MM.1S (cell line): ENCODE data around the gene NTN4.
A peak's percentile ranks its signal among the peaks of the same experiment; 100 is the strongest.

Experiments used
- DNase-seq: peaks from one replicate; pipeline ENCODE4 v3.0.0-alpha.2; 2015
- H2AFZ ChIP-seq: fragments of 300-600 bp; sonication (generic); 2 replicates; pipeline ENCODE4 v1.6.0; 2016; ENCODE audit warnings: antibody characterized with exemption, low read length
- H3F3A ChIP-seq: fragments of 300-600 bp; sonication (generic); 2 replicates; pipeline ENCODE4 v1.6.1; 2016; ENCODE audit warnings: mild to moderate bottlenecking, antibody characterized with exemption, low read length, moderate library complexity, mixed read lengths; ENCODE audit not compliant: insufficient read depth
- H3K27ac ChIP-seq: fragments of 300-600 bp; sonication (generic); 2 replicates; pipeline ENCODE4 v1.5.1; 2016; ENCODE audit warnings: mild to moderate bottlenecking, low read length
- H3K27me3 ChIP-seq: fragments of 300-600 bp; sonication (generic); replicated peaks from 2 replicates; pipeline ENCODE4 v1.6.0; 2016; ENCODE audit warnings: low read length; ENCODE audit not compliant: insufficient read depth
- H3K36me3 ChIP-seq: fragments of 300-600 bp; sonication (generic); replicated peaks from 2 replicates; pipeline ENCODE4 v1.6.1; 2016; ENCODE audit warnings: mild to moderate bottlenecking, low read length, mixed read lengths; ENCODE audit not compliant: insufficient read depth
- H3K4me1 ChIP-seq: fragments of 300-600 bp; sonication (generic); 2 replicates; pipeline ENCODE4 v1.6.1; 2016; ENCODE audit warnings: low read length, mixed read lengths
- H3K4me2 ChIP-seq: fragments of 300-600 bp; sonication (generic); 2 replicates; pipeline ENCODE4 v1.6.0; 2016; ENCODE audit warnings: low read depth, low read length
- H3K4me3 ChIP-seq: fragments of 300-600 bp; sonication (generic); 2 replicates; pipeline ENCODE4 v1.5.1; 2016; ENCODE audit warnings: low read length, mixed read lengths
- H3K79me2 ChIP-seq: fragments of 300-600 bp; sonication (generic); 2 replicates; pipeline ENCODE4 v1.6.1; 2016; ENCODE audit warnings: mixed run types, low read length, mixed read lengths
- H3K9ac ChIP-seq: fragments of 300-600 bp; sonication (generic); 2 replicates; pipeline ENCODE4 v1.6.1; 2016; ENCODE audit warnings: low read length, mixed read lengths
- H3K9me2 ChIP-seq: fragments of 300-600 bp; sonication (generic); replicated peaks from 2 replicates; pipeline ENCODE4 v1.6.1; 2016; ENCODE audit warnings: mild to moderate bottlenecking, low read length, mixed read lengths; ENCODE audit not compliant: insufficient read depth
- H3K9me3 ChIP-seq: fragments of 300-600 bp; sonication (generic); replicated peaks from 2 replicates; pipeline ENCODE4 v1.6.1; 2016; ENCODE audit warnings: mild to moderate bottlenecking, low read length, mixed read lengths; ENCODE audit not compliant: insufficient read depth
- H4K20me1 ChIP-seq: fragments of 300-600 bp; sonication (generic); 2 replicates; pipeline ENCODE4 v1.6.1; 2016; ENCODE audit warnings: mild to moderate bottlenecking, low read length, moderate library complexity, mixed read lengths; ENCODE audit not compliant: insufficient read depth
- EZH2 ChIP-seq: fragments of 300-600 bp; sonication (generic); optimal IDR thresholded peaks from 2 replicates; pipeline ENCODE3; 2017; ENCODE audit warnings: low read depth, mild to moderate bottlenecking, antibody characterized with exemption, low read length, mixed read lengths
- EZH2phosphoT487 ChIP-seq: fragments of 300-600 bp; sonication (generic); IDR thresholded peaks from 2 replicates; pipeline ENCODE4 v1.6.1; 2018; ENCODE audit warnings: antibody characterized with exemption, low read length
- TF ChIP-seq, protein P1 (sequence below): fragments of 300-600 bp; sonication (generic); IDR thresholded peaks from 2 replicates; pipeline ENCODE4 v1.5.1; 2016; ENCODE audit warnings: antibody characterized with exemption, low read length, mixed read lengths

The NTN4 gene

GRCh38 chr12:95830335-95831089, 39.9 kb upstream of the NTN4 start:
- H3K36me3 ChIP-seq, result no peaks in the 10 kb centered on the region
- no peaks in the 10 kb centered on the region for H3F3A ChIP-seq
- DNase-seq, result no peak
- no peak overlapping the region for H3K9ac ChIP-seq
- H3K4me2 ChIP-seq, result no peak overlapping the region
- H3K79me2 ChIP-seq, result no peaks in the 10 kb centered on the region
- H2AFZ ChIP-seq, result no peak overlapping the region
- TF ChIP-seq EZH2, result no peak
- TF ChIP-seq, protein P1, sequence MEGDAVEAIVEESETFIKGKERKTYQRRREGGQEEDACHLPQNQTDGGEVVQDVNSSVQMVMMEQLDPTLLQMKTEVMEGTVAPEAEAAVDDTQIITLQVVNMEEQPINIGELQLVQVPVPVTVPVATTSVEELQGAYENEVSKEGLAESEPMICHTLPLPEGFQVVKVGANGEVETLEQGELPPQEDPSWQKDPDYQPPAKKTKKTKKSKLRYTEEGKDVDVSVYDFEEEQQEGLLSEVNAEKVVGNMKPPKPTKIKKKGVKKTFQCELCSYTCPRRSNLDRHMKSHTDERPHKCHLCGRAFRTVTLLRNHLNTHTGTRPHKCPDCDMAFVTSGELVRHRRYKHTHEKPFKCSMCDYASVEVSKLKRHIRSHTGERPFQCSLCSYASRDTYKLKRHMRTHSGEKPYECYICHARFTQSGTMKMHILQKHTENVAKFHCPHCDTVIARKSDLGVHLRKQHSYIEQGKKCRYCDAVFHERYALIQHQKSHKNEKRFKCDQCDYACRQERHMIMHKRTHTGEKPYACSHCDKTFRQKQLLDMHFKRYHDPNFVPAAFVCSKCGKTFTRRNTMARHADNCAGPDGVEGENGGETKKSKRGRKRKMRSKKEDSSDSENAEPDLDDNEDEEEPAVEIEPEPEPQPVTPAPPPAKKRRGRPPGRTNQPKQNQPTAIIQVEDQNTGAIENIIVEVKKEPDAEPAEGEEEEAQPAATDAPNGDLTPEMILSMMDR, result no peak
- no peak for TF ChIP-seq EZH2phosphoT487
- H3K27ac ChIP-seq, result no peak overlapping the region
- H4K20me1 ChIP-seq, result no peaks in the 10 kb centered on the region
- H3K27me3 ChIP-seq, result no peaks in the 10 kb centered on the region
- H3K4me3 ChIP-seq, result no peak overlapping the region
- H3K4me1 ChIP-seq, result no peaks in the 10 kb centered on the region
- no peaks in the 10 kb centered on the region for H3K9me2 ChIP-seq
- H3K9me3 ChIP-seq, result no peaks in the 10 kb centered on the region

GRCh38 chr12:95829395-95829794, 38.8 kb upstream of the NTN4 start:
- Histone ChIP-seq H3F3A (no peaks in the 10 kb centered on the region), H3K4me3 (no peak overlapping the region), H2AFZ (no peak overlapping the region), H3K9ac (no peak overlapping the region), H3K9me3 (no peaks in the 10 kb centered on the region), H3K27ac (no peak overlapping the region), H3K4me2 (no peak overlapping the region), H3K4me1 (no peaks in the 10 kb centered on the region), H3K36me3 (no peaks in the 10 kb centered on the region), H3K9me2 (no peaks in the 10 kb centered on the region), H4K20me1 (no peaks in the 10 kb centered on the region), H3K27me3 (no peaks in the 10 kb centered on the region), H3K79me2 (no peaks in the 10 kb centered on the region)
- TF ChIP-seq, protein P1, result no peak
- TF ChIP-seq EZH2phosphoT487, result no peak
- no peak for TF ChIP-seq EZH2
- no peak for DNase-seq

DNA sequence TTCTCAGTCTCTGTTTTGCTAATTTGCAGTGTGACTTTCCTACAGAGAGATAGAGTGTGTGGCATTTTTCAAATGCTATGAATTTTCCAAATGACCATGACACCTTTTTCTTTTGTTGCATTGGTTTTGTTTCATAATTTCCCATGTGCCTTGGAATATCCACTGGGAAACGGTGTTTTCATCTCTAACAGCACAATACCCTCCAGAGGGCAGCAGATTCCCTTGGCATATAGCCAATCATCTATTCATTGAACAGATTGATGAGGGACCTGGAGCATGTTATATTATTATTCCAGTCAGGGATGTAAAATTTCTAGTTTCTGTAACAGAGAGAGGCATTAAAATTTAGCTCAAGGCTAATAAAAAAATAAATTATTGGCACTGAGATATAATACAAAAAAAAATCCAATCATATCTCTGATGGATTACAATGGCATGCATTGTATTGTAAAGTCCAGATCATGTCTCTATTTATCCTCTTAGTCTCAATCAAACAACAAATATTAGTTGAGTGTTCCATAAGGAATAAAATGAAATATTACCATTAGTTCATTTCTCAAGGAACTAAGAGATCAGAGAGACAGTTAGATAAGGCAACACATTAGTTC, 29.6 kb upstream of the NTN4 start:
- no peaks in the 10 kb centered on the region for H3K79me2 ChIP-seq
- H2AFZ ChIP-seq, result no peak overlapping the region
- no peaks in the 10 kb centered on the region for H3K9me2 ChIP-seq
- H3K27me3 ChIP-seq, result no peaks in the 10 kb centered on the region
- no peaks in the 10 kb centered on the region for H3K4me1 ChIP-seq
- no peak for TF ChIP-seq EZH2
- TF ChIP-seq, protein P1, result peak; percentile 20
- TF ChIP-seq EZH2phosphoT487, result no peak
- H3K9ac ChIP-seq, result no peak overlapping the region
- no peak for DNase-seq
- no peak overlapping the region for H3K4me2 ChIP-seq
- H4K20me1 ChIP-seq, result no peaks in the 10 kb centered on the region
- H3K27ac ChIP-seq, result no peak overlapping the region
- no peak overlapping the region for H3K4me3 ChIP-seq
- no peaks in the 10 kb centered on the region for H3F3A ChIP-seq
- no peaks in the 10 kb centered on the region for H3K9me3 ChIP-seq
- no peaks in the 10 kb centered on the region for H3K36me3 ChIP-seq
